C4-2B (cell line): ENCODE results near the gene LIAS.
"Not testable (repeated sequence)": the region's sequence is repeated elsewhere in the genome, so short reads cannot be mapped to it uniquely, and the experiment has no call there.

Experiments
- H3K27ac ChIP-seq: fragments of 450-650 bp; 2 replicates; pipeline ENCODE4 v1.5.1; 2017
- CTCF ChIP-seq: fragments of 450-650 bp; conservative IDR thresholded peaks from 2 replicates; pipeline ENCODE4 v1.5.1; 2017; ENCODE audit warnings: mild to moderate bottlenecking
- ZFX ChIP-seq: fragments of 450-650 bp; IDR thresholded peaks from 2 replicates; pipeline ENCODE4 v1.6.1; 2017

LIAS gene

GRCh38 chr4:39458505-39459300 is at the start of gene LIAS, which contains the start of gene RPL9:
LIAS (plus strand) TSS chr4:39459056; CDS start chr4:39459118, 62 bp downstream.
RPL9 (minus strand) TSS chr4:39458922; CDS start chr4:39458439, 483 bp downstream.
- TF ChIP-seq ZFX = peak; percentile 88
- no peak for TF ChIP-seq CTCF
- peak within 1 kb of the TSS; percentile 92 for H3K27ac ChIP-seq

GRCh38 chr4:39410415-39410814 is 48.4 kb upstream of the LIAS start:
- TF ChIP-seq ZFX (no peak), CTCF (no peak; the same call in 1 of the 2 replicates)
- no peak overlapping the region for H3K27ac ChIP-seq

- H3K27ac ChIP-seq = not testable (repeated sequence)
Observed at GRCh38 chr4:39411561-39411960, 47.3 kb upstream of the LIAS start.

DNA sequence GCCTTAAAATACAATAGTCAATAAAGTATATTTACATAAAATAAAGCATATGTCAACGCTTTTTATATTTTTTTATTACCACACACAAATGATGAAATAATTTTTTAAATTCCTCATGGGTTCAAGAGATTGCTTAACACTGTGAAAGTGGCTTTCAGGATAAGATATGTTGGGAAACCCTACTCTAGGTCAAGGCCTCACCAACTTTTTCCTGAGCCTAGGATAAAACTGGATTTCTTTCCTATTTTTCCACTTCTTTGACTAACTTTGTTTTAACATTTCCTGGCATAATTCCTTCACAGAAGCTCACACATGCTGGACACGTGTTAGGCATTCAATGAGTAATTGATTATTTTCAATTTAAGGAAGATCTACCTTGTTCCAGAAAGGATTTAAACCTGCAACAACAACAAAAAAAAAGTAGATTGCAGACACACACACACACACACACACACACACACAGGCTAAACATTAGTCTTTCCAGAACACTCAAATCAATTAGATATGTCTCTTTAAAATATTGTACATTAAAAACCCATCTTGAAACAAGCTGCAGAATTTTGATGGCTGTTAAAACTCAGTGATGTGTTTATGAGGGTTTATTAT is 43.1 kb upstream of the LIAS start:
- H3K27ac ChIP-seq = no peak overlapping the region
- TF ChIP-seq CTCF (no peak), ZFX (no peak)

DNA sequence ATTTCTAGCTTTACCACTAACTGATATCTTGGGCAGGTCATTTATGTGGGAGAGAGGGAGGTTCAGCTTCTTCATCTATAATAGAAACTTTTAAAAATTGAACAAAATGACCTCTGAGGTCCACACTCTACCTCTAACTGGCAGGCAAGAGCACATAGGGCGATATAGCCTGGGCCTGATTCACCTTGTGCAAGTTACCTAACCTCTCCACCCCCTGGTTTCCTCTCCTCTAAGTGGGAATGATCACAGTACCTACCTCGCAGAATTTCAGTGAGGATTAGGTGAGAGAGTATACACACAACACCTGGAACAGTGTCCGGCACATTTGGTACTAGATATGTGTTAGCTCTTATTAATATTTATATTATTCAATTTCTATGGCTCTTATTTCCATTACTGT is 36.6 kb upstream of the LIAS start:
- TF ChIP-seq ZFX (no peak), CTCF (no peak)

DNA sequence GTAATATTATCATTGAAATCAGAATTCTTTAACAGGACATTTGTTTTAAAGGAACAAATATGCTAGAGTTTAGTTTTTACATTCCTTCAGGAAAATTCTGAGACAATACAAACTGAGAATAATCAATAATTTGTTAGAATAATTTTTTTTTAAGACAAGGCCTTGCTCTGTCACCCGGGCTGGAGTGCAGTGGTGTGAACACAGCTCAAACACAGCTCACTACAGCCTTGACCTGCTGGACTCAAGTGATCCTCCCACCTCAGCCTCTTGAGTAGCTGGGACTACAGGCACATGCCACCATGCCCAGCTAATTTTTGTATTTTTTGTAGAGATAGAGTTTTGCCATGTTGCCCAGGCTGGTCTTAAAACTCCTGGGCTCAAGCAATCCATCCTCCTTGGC is 33.6 kb upstream of the LIAS start:
- H3K27ac ChIP-seq = not testable (repeated sequence)

More for the DNA sequence above, 36.6 kb upstream of the LIAS start:
- H3K27ac ChIP-seq = no peak overlapping the region

DNA sequence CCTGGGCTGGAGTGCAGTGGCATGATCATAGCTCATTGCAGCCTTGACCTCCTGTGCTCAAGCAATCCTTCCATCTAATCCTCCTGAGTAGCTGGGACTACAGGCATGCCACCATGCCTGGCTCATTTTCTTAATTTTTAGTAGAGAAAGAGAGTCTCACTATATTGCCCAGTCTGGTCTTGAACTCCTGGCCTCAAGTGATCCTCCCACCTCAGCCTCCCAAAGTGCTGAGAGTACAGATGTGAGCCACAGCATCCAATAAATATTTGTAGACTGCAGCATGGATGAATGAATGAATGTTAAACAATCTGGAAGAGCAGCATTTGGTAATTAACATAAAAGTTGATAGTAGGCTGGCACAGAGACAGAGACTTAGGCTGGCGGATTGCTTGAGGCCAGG is 32.1 kb upstream of the LIAS start:
- no peak overlapping the region for H3K27ac ChIP-seq
- no peak for TF ChIP-seq CTCF
- TF ChIP-seq ZFX = no peak

DNA sequence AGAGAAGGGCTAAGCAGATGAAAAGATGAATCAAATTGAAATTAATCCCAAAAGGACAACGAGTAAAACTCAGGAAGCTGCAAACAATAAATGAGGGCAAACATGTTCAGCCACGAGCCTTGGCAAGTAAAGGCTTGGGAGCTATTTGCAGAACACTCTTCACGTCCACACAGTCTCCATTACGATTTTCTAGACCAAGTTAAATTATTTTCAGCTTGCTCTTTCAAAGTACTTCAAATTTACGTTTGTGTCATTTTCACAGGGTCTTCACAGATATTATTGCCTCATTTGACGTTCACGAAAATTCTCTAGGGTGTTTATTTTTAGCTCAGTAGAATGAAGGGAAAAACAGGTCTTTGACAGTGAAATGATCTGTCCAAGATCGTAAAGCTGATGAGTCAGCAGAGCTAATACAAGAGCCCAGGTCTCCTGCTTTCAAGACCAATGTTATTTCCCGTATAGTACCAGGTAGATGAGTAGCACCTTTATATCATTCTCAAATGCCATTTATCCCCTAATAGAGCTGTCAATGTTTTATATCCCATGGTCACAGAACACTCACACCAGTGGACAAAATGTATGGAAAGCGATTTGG is 31.2 kb upstream of the LIAS start:
- no peak overlapping the region for H3K27ac ChIP-seq
- TF ChIP-seq CTCF (no peak), ZFX (no peak)
